Left lung (tissue), 10 donors: ENCODE data around the gene HOXC5. TPM values are rescaled to one million over a fixed set of nuclear protein-coding genes. Genes with fewer than 3 reads are reported as not detected.

ENCODE experiments used
- ATAC-seq: fragments of 200-7000 bp; cut with Tn5 transposase; one replicate; pipeline ENCODE4 v1.9.1; 2020; ENCODE audit warnings: moderate library complexity
- DNase-seq, 4 donors: peaks; one replicate each; pipeline ENCODE4 v3.0.0-alpha.2; 2013 to 2020
- H3K27ac ChIP-seq, 2 donors: fragments of 200-600 bp; sonication (generic) in 1 of 2; one replicate each; pipeline versions ENCODE4 v1.5.0 to v1.8.0; 2020 to 2021
- H3K27me3 ChIP-seq, 2 donors: fragments of 200-600 bp; sonication (generic) in 1 of 2; one replicate each; pipeline versions ENCODE4 v1.5.0 to v1.8.0; 2020 to 2021
- H3K36me3 ChIP-seq, 2 donors: fragments of 200-600 bp; sonication (generic) in 1 of 2; one replicate each; pipeline versions ENCODE4 v1.5.0 to v1.8.0; 2020 to 2021
- H3K4me1 ChIP-seq, 2 donors: fragments of 200-600 bp; one replicate each; pipeline ENCODE4 v1.8.0; 2021
- H3K4me3 ChIP-seq, 2 donors: fragments of 200-600 bp; sonication (generic) in 1 of 2; one replicate each; pipeline versions ENCODE4 v1.5.0 to v1.8.0; 2020 to 2021; ENCODE audit warnings: mild to moderate bottlenecking in 1 of 2
- H3K9me3 ChIP-seq, 2 donors: fragments of 200-600 bp; sonication (generic) in 1 of 2; one replicate each; pipeline versions ENCODE4 v1.5.0 to v1.8.0; 2020 to 2021
- CTCF ChIP-seq, 2 donors: fragments of 200-600 bp; sonication (generic) in 1 of 2; IDR thresholded peaks; one replicate each; pipeline versions ENCODE4 v1.5.0 to v1.8.0; 2021; ENCODE audit warnings: antibody characterized with exemption in 2 of 2
- intact Hi-C, 2 donors: fragments of 100-400 bp; cut with DNase I; formaldehyde crosslinking; loops; one replicate each; pipeline versions ENCODE4 v1.11.2 to v1.14.2; 2022
- polyA plus RNA-seq, 6 donors: library from polyadenylated mRNA; unstranded; fragments of 120-200 nt; gene quantifications; one replicate each; pipeline ENCODE4 v1.2.1, GENCODE V29; 2013; ENCODE audit not compliant: insufficient read length in 6 of 6
- total RNA-seq, 2 donors: library from RNA; stranded (reverse); fragmentation: NEBNext Ultra II Directional; extraction: Animal tissue kit (Norgen Biotek cat#: 25700); gene quantifications; one replicate each; pipeline ENCODE4 v1.2.1, GENCODE V29; 2021
- donor health status: DM: no; HTN: yes; CAD: no.
- donor health status: DM: no; HTN: no; CAD: no.

HOXC5 gene
- total and polyA plus RNA-seq, 8 donors, result 0.11 to 0.38 (median 0.28) TPM

- intact Hi-C loops, result no loop called here
- H3K27me3 ChIP-seq, result peaks cover 95 to 100% of the 10 kb centered on the region in 2 donors
- H3K27ac ChIP-seq, result no peak overlapping the region
- TF ChIP-seq CTCF (IDR thresholded peaks at IDR 0.05), result no peak
- H3K4me1 ChIP-seq, result peaks cover 3 to 20% of the 10 kb centered on the region in 2 donors
- ATAC-seq (no peak), DNase-seq (no peak)
- no peaks in the 10 kb centered on the region for H3K36me3 ChIP-seq
- no peak overlapping the region for H3K4me3 ChIP-seq
- H3K9me3 ChIP-seq, result no peaks in the 10 kb centered on the region
These were observed 47.2 kb upstream of the HOXC5 start for GRCh38 chr12:53985692-53985993.

- Histone ChIP-seq H3K36me3 (no peaks in the 10 kb centered on the region), H3K4me1 (peaks cover 3 to 20% of the 10 kb centered on the region in 2 donors), H3K4me3 (no peak overlapping the region), H3K27ac (no peak overlapping the region), H3K9me3 (no peaks in the 10 kb centered on the region), H3K27me3 (peaks cover 95 to 100% of the 10 kb centered on the region in 2 donors)
- intact Hi-C loops, result no loop called here
- TF ChIP-seq CTCF (IDR thresholded peaks at IDR 0.05), result no peak
- ATAC-seq, result no peak
- no peak for DNase-seq
These were observed 46.7 kb upstream of the HOXC5 start for GRCh38 chr12:53985994-53986685.

- DNase-seq (no peak), ATAC-seq (no peak)
- no peak overlapping the region for H3K4me3 ChIP-seq
- H3K27ac ChIP-seq, result no peak overlapping the region
- no peaks in the 10 kb centered on the region for H3K9me3 ChIP-seq
- H3K4me1 ChIP-seq, result peaks cover 3 to 20% of the 10 kb centered on the region in 2 donors
- H3K27me3 ChIP-seq, result peaks cover 97 to 100% of the 10 kb centered on the region in 2 donors
- intact Hi-C loops, result no loop called here
- no peaks in the 10 kb centered on the region for H3K36me3 ChIP-seq
- no peak for TF ChIP-seq CTCF (IDR thresholded peaks at IDR 0.05)
These were observed 46.0 kb upstream of the HOXC5 start for GRCh38 chr12:53986686-53987483.

GRCh38 chr12:53987787-53988230, 45.0 kb upstream of the HOXC5 start:
- TF ChIP-seq CTCF (IDR thresholded peaks at IDR 0.05), result no peak
- no peaks in the 10 kb centered on the region for H3K9me3 ChIP-seq
- intact Hi-C loops, result no loop called here
- DNase-seq, result no peak
- H3K27ac ChIP-seq, result no peak overlapping the region
- H3K4me1 ChIP-seq, result peaks cover 3 to 20% of the 10 kb centered on the region in 2 donors
- no peak for ATAC-seq
- no peak overlapping the region for H3K4me3 ChIP-seq
- peaks cover 97 to 100% of the 10 kb centered on the region in 2 donors for H3K27me3 ChIP-seq
- no peaks in the 10 kb centered on the region for H3K36me3 ChIP-seq

GRCh38 chr12:53988541-53989226, 44.2 kb upstream of the HOXC5 start:
- H3K9me3 ChIP-seq, result no peaks in the 10 kb centered on the region
- intact Hi-C loops, result no loop called here
- DNase-seq (no peak), ATAC-seq (no peak)
- peaks cover 3 to 20% of the 10 kb centered on the region in 2 donors for H3K4me1 ChIP-seq
- no peak overlapping the region for H3K27ac ChIP-seq
- H3K4me3 ChIP-seq, result no peak overlapping the region
- no peaks in the 10 kb centered on the region for H3K36me3 ChIP-seq
- peaks cover 97 to 100% of the 10 kb centered on the region in 2 donors for H3K27me3 ChIP-seq
- no peak for TF ChIP-seq CTCF (IDR thresholded peaks at IDR 0.05)
